ENCODE measurements around the gene FKBP1A. TPM values are rescaled to one million over a fixed set of nuclear protein-coding genes. Genes with fewer than 3 reads are reported as not detected.

FKBP1A gene
- 109 and 157 TPM in 2 replicates for polyA plus RNA-seq

GRCh38 chr20:1392693-1393506, at the start of gene FKBP1A:
Gene FKBP1A, minus strand, starts transcription at chr20:1393054. Its CDS starts 56 bp downstream, at chr20:1392998.

DNA sequence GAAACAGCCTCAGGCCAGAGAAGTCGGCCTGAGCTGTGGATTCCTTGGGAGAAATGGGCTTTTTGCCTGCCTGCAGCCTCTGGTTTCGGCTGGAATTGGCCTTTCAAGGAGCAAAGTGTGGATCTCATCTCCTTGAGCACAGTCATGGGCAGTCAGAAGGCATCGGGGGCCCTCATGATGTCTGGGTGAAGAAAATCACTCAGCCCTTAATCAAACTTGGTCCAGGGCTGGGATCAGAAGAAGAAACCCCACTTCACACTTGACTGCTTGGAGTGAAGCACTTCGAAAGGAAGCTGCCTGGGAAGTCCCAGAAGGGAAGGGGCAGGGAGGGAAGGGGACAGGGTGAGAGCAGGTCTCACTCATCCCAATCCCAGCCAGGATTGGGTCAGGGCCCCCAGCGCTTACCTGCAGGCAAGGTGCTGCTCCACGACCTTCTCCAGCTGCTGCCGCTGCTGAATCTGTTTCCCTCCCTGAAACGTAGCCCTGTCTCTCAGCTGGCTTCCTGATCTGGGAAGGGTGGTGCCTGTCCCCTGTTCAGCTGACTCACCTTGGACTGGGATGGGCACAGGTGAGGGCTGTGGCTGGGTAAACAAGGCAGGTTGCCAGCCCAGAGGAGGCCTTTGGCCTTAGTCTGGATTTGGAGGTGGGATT, 64.0 kb downstream of the FKBP1A start, which contains the start of gene SDCBP2:
SDCBP2 (minus strand) TSS at position 460 of the 651 bp plus-strand sequence. CDS start 8,723 bp downstream, outside the sequence.

Other genes with a start within 250 kb of the FKBP1A start
- 1.8 and 1.9 TPM in 2 replicates for gene TMEM74B, start 208.1 kb downstream of the FKBP1A start, polyA plus RNA-seq
- 0.70 and 3.3 TPM in 2 replicates for gene C20orf202, start 189.6 kb downstream of the FKBP1A start, polyA plus RNA-seq
- gene RAD21L1, start 167.0 kb downstream of the FKBP1A start, polyA plus RNA-seq: not detected in 2 replicates
- 1.0 and 1.5 TPM in 2 replicates for gene SNPH, start 126.8 kb downstream of the FKBP1A start, polyA plus RNA-seq
- 3.9 and 5.5 TPM in 2 replicates for gene SDCBP2, start 63.9 kb downstream of the FKBP1A start, polyA plus RNA-seq
- 21.1 and 31.4 TPM in 2 replicates for gene NSFL1C, start 73.8 kb upstream of the FKBP1A start, polyA plus RNA-seq
- not detected in 2 replicates for gene SIRPB2, start 98.4 kb upstream of the FKBP1A start, polyA plus RNA-seq
- 2.2 TPM in 1 of 2 replicates, not detected in the other for gene SIRPD, start 164.7 kb upstream of the FKBP1A start, polyA plus RNA-seq
- gene SIRPB1, start 227.0 kb upstream of the FKBP1A start, polyA plus RNA-seq: 5.8 and 17.3 TPM in 2 replicates

All from Purkinje cell (primary cell).